Ectodermal cell (in vitro differentiated cells): ENCODE data around the gene INHBE. TPM values are rescaled to one million over a fixed set of nuclear protein-coding genes. Genes with fewer than 3 reads are reported as not detected.
"Not testable (repeated sequence)": the region's sequence is repeated elsewhere in the genome, so short reads cannot be mapped to it uniquely, and the experiment has no call there.

ENCODE experiments used
- H3K27ac ChIP-seq: 2 replicates; pipeline ENCODE4 v1.7.0; 2013; ENCODE audit warnings: mild to moderate bottlenecking, low read depth, low read length; ENCODE audit not compliant: insufficient read depth, poor library complexity, severe bottlenecking
- H3K27me3 ChIP-seq: 2 replicates; pipeline ENCODE4 v1.7.0; 2013; ENCODE audit warnings: mild to moderate bottlenecking, low read length; ENCODE audit not compliant: insufficient read depth, control insufficient read depth, poor library complexity, severe bottlenecking
- H3K36me3 ChIP-seq: one replicate; pipeline ENCODE4 v1.7.0; 2013; ENCODE audit warnings: low read length; ENCODE audit not compliant: control insufficient read depth, insufficient read depth
- H3K4me1 ChIP-seq: one replicate; pipeline ENCODE4 v1.7.0; 2013; ENCODE audit warnings: low read length; ENCODE audit not compliant: control insufficient read depth, insufficient read depth
- H3K4me3 ChIP-seq: 2 replicates; pipeline ENCODE4 v1.7.0; 2013; ENCODE audit warnings: low read depth, low read length, control low read depth; ENCODE audit not compliant: insufficient read depth
- H3K9me3 ChIP-seq: 2 replicates; pipeline ENCODE4 v1.7.0; 2013; ENCODE audit warnings: mild to moderate bottlenecking, low read length, moderate library complexity; ENCODE audit not compliant: control insufficient read depth
- WGBS, 2 experiments: methylation state at CpG; one replicate each; pipeline ENCODE4 v1.1.7; 2013; ENCODE audit warnings: missing lambda C conversion rate in 2 of 2; 5-methylcytosine and 5-hydroxymethylcytosine counted together
- polyA plus RNA-seq, 4 experiments: library from polyadenylated mRNA; stranded (reverse); fragments of 50-300 nt; gene quantifications; one replicate each; pipeline ENCODE4 v1.2.3, GENCODE V29; 2013

The INHBE gene, protein sequence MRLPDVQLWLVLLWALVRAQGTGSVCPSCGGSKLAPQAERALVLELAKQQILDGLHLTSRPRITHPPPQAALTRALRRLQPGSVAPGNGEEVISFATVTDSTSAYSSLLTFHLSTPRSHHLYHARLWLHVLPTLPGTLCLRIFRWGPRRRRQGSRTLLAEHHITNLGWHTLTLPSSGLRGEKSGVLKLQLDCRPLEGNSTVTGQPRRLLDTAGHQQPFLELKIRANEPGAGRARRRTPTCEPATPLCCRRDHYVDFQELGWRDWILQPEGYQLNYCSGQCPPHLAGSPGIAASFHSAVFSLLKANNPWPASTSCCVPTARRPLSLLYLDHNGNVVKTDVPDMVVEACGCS
- polyA plus RNA-seq (2013, experiment 1 of 4): 1.9 TPM
- polyA plus RNA-seq (2013, experiment 2 of 4): 2.2 TPM
- 4.8 TPM for polyA plus RNA-seq (2013, experiment 3 of 4)
- 1.7 TPM for polyA plus RNA-seq (2013, experiment 4 of 4)

DNA sequence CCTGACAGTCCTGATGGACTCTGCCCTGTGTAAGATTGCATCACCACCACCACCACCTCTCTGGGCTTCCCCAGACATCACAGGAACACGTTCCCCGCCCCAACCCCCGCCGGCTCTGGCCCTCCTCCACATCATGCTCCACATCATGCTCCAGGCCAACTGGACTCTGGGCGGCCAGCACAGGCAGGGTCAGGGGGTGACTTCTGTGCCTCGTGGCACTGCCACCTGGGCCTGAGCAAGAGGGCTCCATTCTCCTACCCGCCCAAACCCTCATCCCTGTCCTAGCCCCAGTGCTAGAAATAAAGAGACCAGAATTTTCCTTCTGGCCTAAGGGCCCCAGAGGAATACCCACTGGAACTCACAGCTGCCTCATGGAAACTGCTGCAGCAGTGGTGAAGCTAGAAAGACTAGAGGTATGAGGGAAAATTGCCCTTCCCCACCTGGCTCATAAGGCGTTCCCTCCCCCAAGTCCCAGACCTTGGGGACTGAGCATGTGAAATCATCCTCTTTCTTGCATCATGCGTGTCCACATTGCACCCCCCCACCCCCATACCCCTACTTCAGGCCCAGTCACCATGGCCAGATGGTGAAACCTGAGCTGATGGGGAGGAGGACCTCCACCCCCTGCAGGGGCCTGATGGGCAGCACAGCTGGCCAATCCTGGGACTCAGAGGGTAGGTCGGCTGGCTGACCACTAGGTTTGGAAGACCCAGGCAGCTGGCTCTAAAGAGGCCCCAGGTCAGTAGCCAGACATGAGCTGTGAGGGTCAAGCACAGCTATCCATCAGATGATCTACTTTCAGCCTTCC is at the start of gene INHBE:
Gene INHBE, plus strand, starts transcription at position 742 of the 808 bp plus-strand sequence. CDS start 230 bp downstream, outside the sequence.
- no peaks in the 10 kb centered on the region for H3K36me3 ChIP-seq
- no peaks in the 10 kb centered on the region for H3K9me3 ChIP-seq
- no peak within 1 kb of the TSS for H3K4me3 ChIP-seq
- peaks cover 25% of the 10 kb centered on the region for H3K4me1 ChIP-seq
- 53 to 56% methylated on average over 10 of the region's 10 CpGs for WGBS, 2 experiments
- no peaks in the 10 kb centered on the region for H3K27me3 ChIP-seq
- H3K27ac ChIP-seq: peak within 1 kb of the TSS; percentile 93

DNA sequence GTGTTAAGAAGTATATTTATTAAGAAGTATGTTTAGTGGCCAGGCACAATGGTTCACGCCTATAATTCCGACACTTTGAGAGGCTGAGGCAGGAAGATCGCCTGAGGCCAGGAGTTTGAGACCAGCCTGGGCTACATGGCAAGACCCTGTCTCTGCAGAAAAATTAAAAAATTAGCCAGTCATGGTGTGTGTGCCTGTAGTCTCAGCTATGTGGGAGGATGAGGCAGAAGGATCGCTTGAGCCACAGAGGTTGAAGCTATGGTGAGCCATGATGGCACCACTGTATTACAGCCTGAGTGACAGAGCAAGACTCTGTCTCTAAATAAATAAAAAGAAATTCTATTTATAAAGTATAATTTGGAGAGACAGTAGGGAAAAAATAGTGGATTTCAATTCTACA is 44.6 kb upstream of the INHBE start:
- Histone ChIP-seq H3K27ac (no peak overlapping the region), H3K36me3 (no peaks in the 10 kb centered on the region), H3K4me1 (no peaks in the 10 kb centered on the region), H3K4me3 (no peak overlapping the region), H3K9me3 (no peaks in the 10 kb centered on the region), H3K27me3 (no peaks in the 10 kb centered on the region)
- 88 to 94% methylated on average over 4 of the region's 4 CpGs for WGBS, 2 experiments

GRCh38 chr12:57414160-57414559 is 40.9 kb upstream of the INHBE start:
- not testable (repeated sequence) for H3K9me3 ChIP-seq, H3K36me3 ChIP-seq, H3K4me3 ChIP-seq, H3K27me3 ChIP-seq, H3K27ac ChIP-seq, H3K4me1 ChIP-seq
- 82 to 89% methylated on average over 6 of the region's 6 CpGs for WGBS, 2 experiments

- H3K4me3 ChIP-seq: no peak overlapping the region
- no peaks in the 10 kb centered on the region for H3K4me1 ChIP-seq
- 73 to 84% methylated on average over 2 of the region's 2 CpGs for WGBS, 2 experiments
- no peaks in the 10 kb centered on the region for H3K36me3 ChIP-seq
- H3K27me3 ChIP-seq: no peaks in the 10 kb centered on the region
- no peak overlapping the region for H3K27ac ChIP-seq
- H3K9me3 ChIP-seq: no peaks in the 10 kb centered on the region
Measured at GRCh38 chr12:57415088-57415487, 40.0 kb upstream of the INHBE start.

DNA sequence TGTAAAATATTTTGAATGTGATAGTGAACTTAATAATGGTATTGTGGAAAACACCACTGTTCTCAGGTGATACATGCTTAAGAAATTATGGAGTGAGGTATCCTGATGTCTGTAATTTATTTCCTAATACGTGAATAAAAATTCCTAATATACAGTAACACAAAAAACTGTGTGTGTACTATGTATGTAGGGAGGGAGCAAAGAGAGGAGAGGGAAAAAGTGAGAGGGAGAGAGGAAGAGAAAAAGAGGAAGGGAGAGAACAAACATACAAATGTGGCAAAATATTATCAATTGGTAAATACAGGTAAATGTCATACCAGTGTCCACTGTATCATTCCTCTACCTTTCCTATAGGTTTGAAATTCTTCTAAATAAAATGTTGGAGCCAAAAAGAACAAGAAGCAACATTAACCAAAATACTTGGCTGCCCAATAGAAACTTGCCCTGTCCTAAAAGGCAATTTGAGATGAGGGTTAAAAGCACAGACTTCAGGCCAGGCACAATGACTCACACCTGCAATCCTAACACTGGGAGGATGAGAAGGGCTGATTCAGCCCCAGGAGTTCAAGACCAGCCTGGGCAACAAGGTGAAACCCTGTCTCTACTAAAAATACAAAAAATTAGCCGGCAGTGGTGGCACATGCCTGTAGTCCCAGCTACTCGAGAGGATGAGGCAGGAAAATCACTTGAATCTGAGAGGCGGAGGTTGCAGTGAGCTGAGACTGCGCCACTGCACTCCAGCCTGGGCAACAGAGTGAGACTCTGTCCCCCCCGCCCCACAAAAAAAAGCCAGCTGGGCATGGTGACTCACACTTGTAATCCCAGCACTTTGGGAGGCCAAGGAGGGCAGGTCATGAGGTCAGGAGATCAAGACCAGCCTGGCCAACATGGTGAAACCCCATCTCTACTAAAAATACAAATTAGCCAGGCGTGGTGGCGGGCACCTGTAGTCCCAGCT is 38.8 kb upstream of the INHBE start:
- WGBS, 2 experiments: 91 to 93% methylated on average over 7 of the region's 8 CpGs

GRCh38 chr12:57418255-57418654 is 36.9 kb upstream of the INHBE start:
- H3K4me1 ChIP-seq: no peaks in the 10 kb centered on the region
- H3K27me3 ChIP-seq: no peaks in the 10 kb centered on the region
- H3K9me3 ChIP-seq: no peaks in the 10 kb centered on the region
- WGBS, 2 experiments: 96 to 97% methylated on average over 9 of the region's 9 CpGs
- H3K36me3 ChIP-seq: no peaks in the 10 kb centered on the region
- no peak overlapping the region for H3K27ac ChIP-seq
- H3K4me3 ChIP-seq: no peak overlapping the region

More for the DNA sequence above, 38.8 kb upstream of the INHBE start:
- H3K27ac ChIP-seq: no peak overlapping the region
- H3K4me1 ChIP-seq: no peaks in the 10 kb centered on the region
- no peaks in the 10 kb centered on the region for H3K9me3 ChIP-seq
- no peak overlapping the region for H3K4me3 ChIP-seq
- H3K36me3 ChIP-seq: no peaks in the 10 kb centered on the region
- H3K27me3 ChIP-seq: no peaks in the 10 kb centered on the region

GRCh38 chr12:57419495-57419894 is 35.6 kb upstream of the INHBE start:
- Histone ChIP-seq H3K4me3 (no peak overlapping the region), H3K36me3 (no peaks in the 10 kb centered on the region), H3K27me3 (no peaks in the 10 kb centered on the region), H3K27ac (no peak overlapping the region), H3K4me1 (no peaks in the 10 kb centered on the region), H3K9me3 (no peaks in the 10 kb centered on the region)
- WGBS, 2 experiments: 93 to 94% methylated on average over 2 of the region's 2 CpGs

DNA sequence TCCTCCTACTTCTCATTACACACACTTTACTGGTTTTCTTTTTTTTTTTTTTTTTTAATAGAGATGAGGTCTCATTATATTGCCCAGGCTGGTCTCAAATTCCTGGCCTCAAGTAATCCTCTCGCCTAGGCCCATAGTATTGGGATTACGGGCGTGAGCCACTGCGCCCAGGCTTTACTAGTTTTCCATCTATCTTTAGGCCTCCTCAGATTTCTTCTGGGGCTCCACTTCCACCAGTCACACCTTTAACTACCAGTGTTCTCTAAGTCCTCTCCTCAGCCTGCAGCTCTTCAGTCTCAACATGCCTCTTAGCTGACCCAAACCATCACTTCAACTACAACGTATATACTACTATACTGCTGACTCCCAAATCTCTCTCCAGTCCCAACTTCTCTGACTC is 34.6 kb upstream of the INHBE start:
- H3K27ac ChIP-seq: no peak overlapping the region
- WGBS, 2 experiments: 94 to 96% methylated on average over 5 of the region's 5 CpGs
- no peaks in the 10 kb centered on the region for H3K4me1 ChIP-seq
- H3K9me3 ChIP-seq: no peaks in the 10 kb centered on the region
- no peaks in the 10 kb centered on the region for H3K27me3 ChIP-seq
- no peak overlapping the region for H3K4me3 ChIP-seq
- no peaks in the 10 kb centered on the region for H3K36me3 ChIP-seq

- 91 to 94% methylated on average over 9 to 10 of the region's 10 CpGs for WGBS, 2 experiments
Measured at GRCh38 chr12:57426948-57427347, 28.2 kb upstream of the INHBE start.

More at GRCh38 chr12:57426948-57427347, 28.2 kb upstream of the INHBE start:
- H3K4me3 ChIP-seq, H3K27ac ChIP-seq, H3K27me3 ChIP-seq, H3K36me3 ChIP-seq, H3K4me1 ChIP-seq, H3K9me3 ChIP-seq: not testable (repeated sequence)
